ENCODE data around the gene GASK1B.

Gene GASK1B

DNA sequence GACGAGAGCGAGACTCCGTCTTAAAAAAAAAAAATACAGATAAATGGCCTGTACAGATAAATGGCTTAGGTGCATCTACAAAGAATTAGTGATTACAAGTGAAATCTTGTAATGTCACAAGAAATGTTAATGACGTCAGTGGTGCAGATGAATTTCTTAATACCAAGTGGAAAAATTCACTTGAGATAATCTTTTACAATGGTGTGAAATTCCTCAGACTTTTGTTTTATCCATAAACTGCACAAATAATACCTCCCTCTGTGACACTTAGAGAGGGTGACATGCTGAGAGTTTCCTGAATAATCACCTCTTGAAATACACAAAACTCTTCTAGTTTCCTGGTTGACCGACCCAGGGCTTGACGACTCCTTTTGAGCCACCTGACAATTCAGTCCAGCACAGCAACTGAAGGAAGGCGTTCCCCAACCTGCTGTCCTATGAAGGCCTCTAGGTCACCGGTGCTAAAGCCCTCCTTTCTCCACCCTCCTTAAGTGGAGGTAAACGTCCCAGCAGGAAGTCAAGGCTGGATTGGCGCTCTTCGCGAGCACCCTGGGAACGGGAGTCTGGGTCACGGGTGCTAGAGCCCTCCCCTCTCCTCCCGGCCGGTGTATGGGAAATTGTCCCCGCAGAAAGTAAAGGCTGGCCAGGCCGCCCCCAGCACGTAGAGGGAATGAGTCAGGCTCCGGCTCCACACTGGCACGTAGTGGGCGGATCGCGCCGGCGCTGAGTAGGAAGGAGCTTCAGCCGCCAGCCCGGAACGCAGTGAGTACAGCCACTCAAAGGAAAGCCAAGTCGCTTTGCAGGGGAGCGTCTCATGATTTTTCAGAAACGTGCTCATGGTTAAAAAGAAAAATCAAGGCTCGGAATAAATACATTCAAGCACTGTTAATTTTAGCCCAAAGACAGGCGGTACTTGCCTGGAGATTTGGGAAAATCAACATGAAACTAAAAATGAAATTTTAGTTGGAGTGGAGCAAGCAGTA is 37.3 kb upstream of the GASK1B start, which contains the start of gene TMEM144:
Gene TMEM144, plus strand, starts transcription at position 662 of the 983 bp plus-strand sequence. CDS start 2,182 bp downstream, outside the sequence.
- TF ChIP-seq CTCF (IDR thresholded peaks at IDR 0.05; ENCODE audit: extremely low read depth, insufficient read depth, missing control alignments), result no peak
- in situ Hi-C loops (cut with MboI; ENCODE audit: low pct_unique_long_range_greater_than_20kb, low sequenced_read_pairs, unreplicated experiment), result no loop called here
- peak; percentile 40 for DNase-seq (ENCODE audit: low spot score)

GRCh38 chr4:158208963-158209640 is 36.3 kb upstream of the GASK1B start:
- in situ Hi-C loops (cut with MboI; ENCODE audit: low pct_unique_long_range_greater_than_20kb, low sequenced_read_pairs, unreplicated experiment), result no loop called here
- no peak for TF ChIP-seq CTCF (IDR thresholded peaks at IDR 0.05; ENCODE audit: extremely low read depth, insufficient read depth, missing control alignments)

DNA sequence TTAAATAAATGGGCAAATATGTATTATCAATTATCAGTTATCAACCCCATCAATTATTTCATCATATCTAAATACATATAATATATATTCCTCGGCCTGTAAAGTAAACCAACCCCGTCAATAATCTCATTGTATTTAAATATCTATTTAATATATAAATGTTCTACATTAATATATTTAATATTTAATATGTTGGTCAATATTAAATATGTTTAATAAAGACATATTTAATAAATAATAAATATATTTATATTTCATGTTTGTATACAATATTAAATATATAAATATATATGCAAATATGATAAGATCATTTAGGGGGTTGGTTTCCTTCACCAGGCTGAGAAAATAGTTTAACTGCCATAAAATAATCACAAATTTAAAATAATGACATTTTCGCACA is 31.1 kb upstream of the GASK1B start:
- in situ Hi-C loops (cut with MboI; ENCODE audit: low pct_unique_long_range_greater_than_20kb, low sequenced_read_pairs, unreplicated experiment), result no loop called here
- no peak for TF ChIP-seq CTCF (IDR thresholded peaks at IDR 0.05; ENCODE audit: extremely low read depth, insufficient read depth, missing control alignments)
- no peak for DNase-seq (ENCODE audit: low spot score)

More at GRCh38 chr4:158208963-158209640, 36.3 kb upstream of the GASK1B start:
- DNase-seq (ENCODE audit: low spot score), result peak; percentile 9

GRCh38 chr4:158203436-158203835 is 30.6 kb upstream of the GASK1B start:
- no peak for DNase-seq (ENCODE audit: low spot score)
- in situ Hi-C loops (cut with MboI; ENCODE audit: low pct_unique_long_range_greater_than_20kb, low sequenced_read_pairs, unreplicated experiment), result no loop called here
- no peak for TF ChIP-seq CTCF (IDR thresholded peaks at IDR 0.05; ENCODE audit: extremely low read depth, insufficient read depth, missing control alignments)

- DNase-seq (ENCODE audit: low spot score), result no peak
- in situ Hi-C loops (cut with MboI; ENCODE audit: low pct_unique_long_range_greater_than_20kb, low sequenced_read_pairs, unreplicated experiment), result no loop called here
- no peak for TF ChIP-seq CTCF (IDR thresholded peaks at IDR 0.05; ENCODE audit: extremely low read depth, insufficient read depth, missing control alignments)
Measured at GRCh38 chr4:158202481-158202880, 29.7 kb upstream of the GASK1B start.

DNA sequence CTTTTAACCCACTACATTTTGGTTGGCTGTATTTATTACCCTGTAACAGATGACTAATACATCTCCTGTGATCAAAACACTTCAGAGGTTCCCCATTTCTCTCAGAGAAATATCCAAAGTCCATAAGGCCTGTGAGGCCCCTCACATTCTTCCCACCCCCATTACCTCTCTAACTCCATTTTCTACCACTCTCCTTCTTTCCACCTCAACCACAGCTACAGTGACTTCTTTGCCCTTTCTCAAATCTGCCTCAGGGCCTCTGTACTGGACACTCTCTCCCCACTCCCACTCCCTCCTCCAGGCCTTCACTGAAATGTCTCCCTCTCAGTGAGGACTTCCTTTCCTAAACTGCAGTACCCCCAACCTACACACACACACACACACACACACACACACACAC is 29.1 kb upstream of the GASK1B start:
- TF ChIP-seq CTCF (IDR thresholded peaks at IDR 0.05; ENCODE audit: extremely low read depth, insufficient read depth, missing control alignments), result no peak
- DNase-seq (ENCODE audit: low spot score), result no peak
- in situ Hi-C loops (cut with MboI; ENCODE audit: low pct_unique_long_range_greater_than_20kb, low sequenced_read_pairs, unreplicated experiment), result no loop called here

Measured in GM13977 (cell line).